Activated CD8-positive, alpha-beta memory T cell treated with anti-CD3 and anti-CD28 coated beads, Interleukin-2, amount 10 ng/mL, durations not matched to agents 7 days and 5 days (primary cell): ENCODE data around the gene KANK3. TPM values are rescaled to one million over a fixed set of nuclear protein-coding genes. Genes with fewer than 3 reads are reported as not detected.
"Not testable (repeated sequence)": the region's sequence is repeated elsewhere in the genome, so short reads cannot be mapped to it uniquely, and the experiment has no call there.

Experiments
- ATAC-seq: fragments of 150-1000 bp; cut with Tn5 transposase; one replicate; pipeline ENCODE4 v1.10.0; 2021; ENCODE audit warnings: moderate library complexity
- CTCF ChIA-PET: fragments of 350-600 bp; sonication (Branson Sonifier 250); formaldehyde crosslinking; loops from one replicate; lab custom pipeline; 2021; ENCODE audit warnings: antibody characterized with exemption; lab: Charles Lee
- DNase-seq: peaks from one replicate; pipeline ENCODE4 v3.0.0-alpha.2; 2020
- H3K27ac Mint-ChIP-seq: one replicate; pipeline ENCODE4 v1.8.0; 2021; ENCODE audit warnings: mild to moderate bottlenecking, mixed read lengths
- H3K27me3 Mint-ChIP-seq: one replicate; pipeline ENCODE4 v1.8.0; 2021; ENCODE audit warnings: mixed read lengths
- H3K36me3 Mint-ChIP-seq: one replicate; pipeline ENCODE4 v1.8.0; 2021; ENCODE audit warnings: mild to moderate bottlenecking, mixed read lengths
- H3K4me1 Mint-ChIP-seq: one replicate; pipeline ENCODE4 v1.8.0; 2021; ENCODE audit warnings: mixed read lengths
- H3K4me3 Mint-ChIP-seq: one replicate; pipeline ENCODE4 v1.8.0; 2021; ENCODE audit warnings: mild to moderate bottlenecking, moderate library complexity, mixed read lengths
- H3K9me3 Mint-ChIP-seq: one replicate; pipeline ENCODE4 v1.8.0; 2022; ENCODE audit warnings: low read depth, mixed read lengths
- total RNA-seq, 2 experiments: library from RNA; stranded (reverse); gene quantifications; one replicate each; pipeline ENCODE4 v1.2.3, GENCODE V29; 2021

The KANK3 gene
- total RNA-seq, 2 experiments from 2014 or later = 3.2 to 3.7 TPM

DNA sequence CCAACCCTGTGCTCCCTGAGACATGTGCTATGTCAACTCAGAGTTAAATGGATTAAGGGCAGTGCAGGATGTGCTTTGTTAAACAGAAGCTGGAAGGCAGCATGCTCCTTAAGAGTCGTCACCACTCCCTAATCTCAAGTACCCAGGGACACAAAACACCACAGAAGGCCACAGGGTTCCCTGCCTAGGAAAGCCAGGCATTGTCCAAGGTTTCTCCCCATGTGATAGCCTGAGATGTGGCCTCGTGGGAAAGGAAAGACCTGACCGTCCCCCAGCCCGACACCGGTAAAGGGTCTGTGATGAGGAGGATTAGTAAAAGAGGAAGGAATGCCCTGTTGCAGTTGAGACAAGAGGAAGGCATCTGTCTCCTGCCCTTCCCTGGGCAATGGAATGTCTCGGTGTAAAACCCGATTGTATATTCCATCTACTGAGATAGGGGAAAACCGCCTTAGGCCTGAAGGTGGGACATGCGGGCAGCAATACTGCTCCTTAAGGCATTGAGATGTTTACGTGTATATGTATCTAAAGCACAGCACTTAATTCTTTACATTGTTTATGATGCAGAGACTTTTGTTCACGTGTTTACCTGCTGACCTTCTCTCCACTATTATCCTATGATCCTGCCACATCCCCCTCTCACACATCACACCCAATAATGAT lies 28.0 kb downstream of the KANK3 start:
- CTCF ChIA-PET = interaction anchor here (0.7 kb wide), 1 partner anchor 140 kb away, joined by 3 read pairs; no protein-coding TSS in a partner anchor
- not testable (repeated sequence) for ATAC-seq, H3K9me3 Mint-ChIP-seq, H3K27ac Mint-ChIP-seq, H3K27me3 Mint-ChIP-seq, DNase-seq, H3K4me3 Mint-ChIP-seq
- Mint-ChIP-seq H3K4me1 (peaks cover 12% of the 10 kb centered on the region), H3K36me3 (peaks cover 16% of the 10 kb centered on the region)

DNA sequence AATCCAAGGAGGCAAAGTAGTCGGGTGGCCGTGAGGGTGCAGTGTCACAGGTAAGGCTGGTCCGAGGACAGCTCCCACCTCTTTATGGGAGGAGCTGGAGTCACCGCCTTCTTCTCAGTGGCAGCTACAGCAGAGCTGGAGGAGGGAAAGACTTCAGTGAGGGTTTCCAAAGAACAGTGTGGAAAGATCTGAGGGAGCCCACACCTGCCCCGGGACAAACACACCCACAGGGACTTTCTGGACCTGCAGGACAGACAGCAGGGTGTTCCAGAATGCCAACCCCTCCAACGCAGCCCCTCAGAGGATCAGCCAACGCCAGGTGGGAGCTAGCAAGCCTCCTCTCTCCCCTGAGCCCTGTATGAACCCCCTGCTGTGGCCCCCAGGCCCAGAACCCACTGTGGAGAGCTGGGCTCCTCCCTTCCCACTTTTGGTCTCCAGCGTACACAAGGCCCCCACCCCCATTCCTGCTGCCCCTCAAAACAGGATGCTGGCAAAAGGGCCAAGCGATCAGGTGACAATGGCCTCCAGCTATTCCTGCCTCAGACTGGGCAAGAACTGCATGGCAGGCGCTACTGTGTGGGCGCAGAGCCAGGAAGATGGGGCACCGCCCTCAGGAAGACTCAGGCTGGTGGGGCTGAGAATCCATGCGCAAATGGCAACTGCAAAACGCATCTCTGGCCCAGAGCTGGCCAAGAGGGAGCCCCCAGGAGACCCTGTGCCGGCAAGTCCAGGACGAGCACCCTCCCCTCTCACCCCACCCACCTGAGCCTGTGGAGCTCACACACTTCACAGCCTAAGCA lies 31.4 kb downstream of the KANK3 start:
- H3K4me3 Mint-ChIP-seq = no peak overlapping the region

DNA sequence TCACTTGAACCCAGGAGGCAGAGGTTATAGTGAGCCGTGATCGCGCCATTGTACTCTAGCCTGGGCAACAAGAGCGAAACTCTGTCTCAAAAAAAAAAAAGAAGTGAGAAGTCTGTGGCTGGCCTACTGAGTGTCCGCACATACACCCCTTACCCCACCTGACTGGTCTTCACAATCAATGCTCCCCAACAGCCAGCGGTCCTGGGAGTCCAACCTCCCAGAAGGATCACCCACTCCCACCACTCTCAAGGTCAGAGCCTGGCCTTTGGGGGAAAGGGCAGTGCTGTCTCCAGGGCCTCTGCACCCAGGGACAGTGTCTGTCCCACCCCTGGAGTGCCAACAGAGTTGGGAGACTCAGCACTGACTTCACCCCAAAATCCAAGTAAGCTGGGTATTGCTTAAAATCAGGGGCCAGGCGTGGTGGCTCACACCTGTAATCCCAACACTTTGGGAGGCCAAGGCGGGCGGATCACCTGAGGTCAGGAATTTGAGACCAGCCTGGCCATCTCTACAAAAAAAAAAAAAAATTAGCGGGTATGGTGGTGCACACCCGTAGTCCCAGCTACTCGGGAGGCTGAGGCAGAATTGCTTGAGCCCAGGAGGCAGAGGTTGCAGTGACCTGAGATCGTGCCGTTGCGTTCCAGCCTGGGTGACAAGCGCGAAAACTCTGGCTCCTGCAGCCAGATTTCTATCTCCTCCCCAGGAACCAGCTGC lies 32.6 kb downstream of the KANK3 start:
- ATAC-seq (no peak), DNase-seq (no peak)
- peaks cover 30% of the 10 kb centered on the region for H3K4me1 Mint-ChIP-seq
- no peak overlapping the region for H3K27ac Mint-ChIP-seq
- CTCF ChIA-PET = interaction anchor here (1.0 to 1.9 kb wide), 3 partner anchors 10 to 13 kb away, joined by 3 to 7 read pairs (median 3); partner anchors contain the start of genes NDUFA7 and RPS28
- no peak overlapping the region for H3K4me3 Mint-ChIP-seq
- no peaks in the 10 kb centered on the region for H3K27me3 Mint-ChIP-seq
- peaks cover 16% of the 10 kb centered on the region for H3K36me3 Mint-ChIP-seq
- H3K9me3 Mint-ChIP-seq = no peaks in the 10 kb centered on the region

More for the DNA sequence above, 31.4 kb downstream of the KANK3 start:
- Mint-ChIP-seq H3K27ac (no peak overlapping the region), H3K9me3 (no peaks in the 10 kb centered on the region), H3K27me3 (no peaks in the 10 kb centered on the region), H3K36me3 (peaks cover 18% of the 10 kb centered on the region), H3K4me1 (peaks cover 22% of the 10 kb centered on the region)
- CTCF ChIA-PET = interaction anchor here (1.0 to 1.9 kb wide), 2 partner anchors 9 to 12 kb away, joined by 3 to 7 read pairs; partner anchors contain the start of genes NDUFA7 and RPS28
- DNase-seq = no peak
- ATAC-seq = no peak

DNA sequence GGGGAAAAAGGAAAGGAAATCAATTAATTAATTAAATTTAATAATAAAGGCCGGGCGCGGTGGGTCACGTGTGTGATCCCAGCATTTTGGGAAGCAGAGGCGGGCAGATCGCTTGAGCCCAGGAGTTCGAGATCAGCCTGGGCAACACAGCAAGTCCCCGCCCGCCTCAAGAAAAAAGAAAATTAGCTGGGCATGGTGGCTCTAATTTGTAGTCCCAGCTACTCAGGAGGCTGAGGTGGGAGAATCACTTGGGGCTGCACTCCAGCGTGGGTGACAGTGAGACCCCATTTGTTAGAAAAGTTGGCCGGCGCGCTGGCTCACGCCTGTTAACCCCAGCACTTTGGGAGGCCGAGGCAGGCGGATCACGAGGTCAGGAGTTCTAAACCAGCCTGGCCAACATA lies 34.2 kb downstream of the KANK3 start:
- Mint-ChIP-seq H3K4me1 (peaks cover 33% of the 10 kb centered on the region), H3K36me3 (peaks cover 14% of the 10 kb centered on the region), H3K4me3 (peak overlapping the region; percentile 86), H3K27ac (peak overlapping the region; percentile 85), H3K27me3 (no peaks in the 10 kb centered on the region), H3K9me3 (no peaks in the 10 kb centered on the region)
- CTCF ChIA-PET = interaction anchor here (1.3 kb wide), 1 partner anchor 11 kb away, joined by 6 read pairs; no protein-coding TSS in a partner anchor
- ATAC-seq = no peak
- no peak for DNase-seq

DNA sequence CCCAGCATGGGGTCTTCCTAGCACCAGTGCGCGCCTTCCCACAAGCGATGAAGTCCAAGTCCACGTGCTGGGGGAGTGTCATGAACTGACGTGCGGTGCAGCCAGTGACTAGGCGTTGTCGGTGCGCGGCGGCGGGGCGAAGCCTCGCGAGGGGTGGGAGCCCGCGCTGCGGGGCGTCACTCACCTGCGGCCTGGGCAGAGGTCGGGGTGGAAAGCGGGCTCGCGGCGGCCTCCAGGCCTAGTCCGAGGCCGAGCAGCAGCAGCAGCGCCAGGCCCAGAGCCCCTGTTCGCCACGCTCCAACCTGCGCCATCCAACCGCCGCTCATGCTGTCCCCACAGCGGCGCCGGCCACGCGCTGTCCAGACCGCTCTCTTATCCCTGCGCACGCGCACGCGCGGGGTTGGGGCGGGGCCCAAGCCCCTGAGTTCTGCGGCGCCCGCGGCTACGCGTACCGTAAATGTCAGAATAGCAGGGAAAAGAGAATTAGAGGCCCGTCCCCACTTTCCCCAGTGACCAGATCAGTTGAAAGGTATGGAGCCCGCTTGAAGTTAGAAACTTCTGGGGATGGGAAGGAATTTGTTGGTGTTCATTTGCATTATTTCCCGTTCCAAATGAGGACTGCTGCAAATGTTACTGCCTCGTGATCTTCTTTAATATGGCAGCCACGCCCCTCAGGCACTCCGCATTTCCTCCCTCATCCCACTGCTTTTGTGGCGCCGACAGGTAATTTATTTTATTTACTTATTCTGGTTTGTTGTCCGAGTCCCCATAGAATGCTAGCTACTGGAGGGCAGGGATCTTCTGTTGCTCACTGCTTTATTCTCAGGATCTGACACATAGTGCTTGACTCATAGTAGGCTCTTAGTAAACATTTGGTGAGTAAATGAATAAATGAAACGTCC lies 34.8 kb downstream of the KANK3 start, which contains the start of gene CD320:
Gene CD320, minus strand, starts transcription at position 394 of the 902 bp plus-strand sequence. Its CDS starts 68 bp downstream, at position 326.
- CTCF ChIA-PET = interaction anchor here (0.8 to 1.3 kb wide), 2 partner anchors 11 to 15 kb away, joined by 3 to 6 read pairs; no protein-coding TSS in a partner anchor
- Mint-ChIP-seq H3K27me3 (no peaks in the 10 kb centered on the region), H3K4me3 (peak within 1 kb of the TSS; percentile 86), H3K9me3 (no peaks in the 10 kb centered on the region), H3K4me1 (peaks cover 33% of the 10 kb centered on the region), H3K27ac (peak within 1 kb of the TSS; percentile 85), H3K36me3 (peaks cover 14% of the 10 kb centered on the region)
- ATAC-seq (peak; percentile 94), DNase-seq (peak; percentile 90)

DNA sequence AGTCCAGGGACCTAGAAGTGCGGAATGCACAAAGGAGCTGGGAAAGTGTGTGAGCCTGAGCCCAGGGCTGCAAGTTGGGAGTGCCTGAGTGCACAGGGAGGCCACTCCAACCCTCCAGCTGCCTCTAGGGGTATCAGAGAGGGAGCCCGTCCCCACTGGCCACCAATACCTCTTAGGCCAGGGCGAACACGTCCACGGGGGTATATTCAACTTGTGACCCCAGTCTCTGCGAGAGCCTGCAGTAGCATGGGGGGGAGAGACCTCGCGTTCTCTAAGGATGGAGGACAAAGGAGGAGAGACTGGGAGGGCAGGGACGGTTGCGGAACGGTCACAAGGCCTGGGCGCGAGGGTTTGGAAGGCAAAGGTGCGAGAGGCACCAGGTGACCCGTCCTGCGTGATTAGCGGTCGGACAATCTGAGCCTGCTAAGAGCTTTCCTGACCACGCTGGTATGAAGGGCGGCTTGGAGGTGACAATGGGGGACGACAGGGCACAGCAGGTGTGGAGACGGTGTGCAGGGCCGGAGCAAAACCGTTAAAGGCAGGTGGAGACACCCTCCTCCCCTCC lies 35.6 kb downstream of the KANK3 start:
- H3K4me1 Mint-ChIP-seq = peaks cover 33% of the 10 kb centered on the region
- no peaks in the 10 kb centered on the region for H3K27me3 Mint-ChIP-seq
- peak overlapping the region; percentile 85 for H3K27ac Mint-ChIP-seq
- peak overlapping the region; percentile 86 for H3K4me3 Mint-ChIP-seq
- CTCF ChIA-PET = interaction anchor here (0.8 kb wide), 1 partner anchor 16 kb away, joined by 3 read pairs; no protein-coding TSS in a partner anchor
- H3K9me3 Mint-ChIP-seq = no peaks in the 10 kb centered on the region
- H3K36me3 Mint-ChIP-seq = peaks cover 14% of the 10 kb centered on the region
- no peak for DNase-seq
- ATAC-seq = no peak

DNA sequence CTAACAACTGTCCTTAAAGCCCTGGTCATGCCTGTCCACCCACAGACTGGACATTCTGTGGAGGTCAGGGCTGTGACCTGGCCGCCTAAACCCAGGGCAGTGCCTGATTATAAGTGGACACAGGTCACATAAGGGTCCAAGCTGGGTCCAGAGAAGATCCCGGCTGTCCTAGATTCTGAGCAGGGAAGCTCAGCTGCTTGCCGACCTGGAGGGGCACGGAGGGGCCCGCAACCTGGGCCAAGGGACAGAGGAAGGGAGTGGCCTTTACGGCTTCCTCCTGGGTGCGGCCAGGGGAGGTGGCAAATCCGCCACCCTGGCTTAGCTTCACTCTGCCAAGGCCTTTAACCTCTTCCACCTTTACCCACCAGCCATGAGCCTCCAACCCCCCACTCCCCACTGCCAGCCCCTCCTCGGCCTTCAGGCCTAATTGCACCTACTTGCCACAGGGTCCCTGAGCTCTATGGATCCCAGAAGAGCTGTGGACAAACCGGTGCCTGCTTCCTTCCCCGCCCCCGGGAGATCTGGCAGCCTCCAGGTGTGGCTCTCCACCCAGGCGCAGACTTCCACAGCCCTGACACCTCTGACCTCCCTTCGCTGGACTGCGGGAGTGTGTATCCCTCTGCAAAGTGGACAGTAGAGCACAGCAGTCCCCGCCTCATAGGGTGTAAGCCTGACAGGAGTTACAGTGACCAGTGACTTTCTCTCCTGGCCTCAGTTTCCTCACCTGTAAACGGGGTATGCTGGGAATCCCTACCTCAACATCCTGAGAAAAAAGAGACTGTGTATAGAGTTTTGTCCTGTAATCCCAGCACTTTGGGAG lies 36.6 kb downstream of the KANK3 start:
- H3K4me1 Mint-ChIP-seq = peaks cover 33% of the 10 kb centered on the region
- peak overlapping the region; percentile 86 for H3K4me3 Mint-ChIP-seq
- peak overlapping the region; percentile 85 for H3K27ac Mint-ChIP-seq
- CTCF ChIA-PET = interaction anchor here (1.3 to 1.9 kb wide), 2 partner anchors 14 to 275 kb away, joined by 4 to 5 read pairs; no protein-coding TSS in a partner anchor
- ATAC-seq (no peak), DNase-seq (peak; percentile 35)
- no peaks in the 10 kb centered on the region for H3K9me3 Mint-ChIP-seq
- peaks cover 18% of the 10 kb centered on the region for H3K36me3 Mint-ChIP-seq
- H3K27me3 Mint-ChIP-seq = no peaks in the 10 kb centered on the region

DNA sequence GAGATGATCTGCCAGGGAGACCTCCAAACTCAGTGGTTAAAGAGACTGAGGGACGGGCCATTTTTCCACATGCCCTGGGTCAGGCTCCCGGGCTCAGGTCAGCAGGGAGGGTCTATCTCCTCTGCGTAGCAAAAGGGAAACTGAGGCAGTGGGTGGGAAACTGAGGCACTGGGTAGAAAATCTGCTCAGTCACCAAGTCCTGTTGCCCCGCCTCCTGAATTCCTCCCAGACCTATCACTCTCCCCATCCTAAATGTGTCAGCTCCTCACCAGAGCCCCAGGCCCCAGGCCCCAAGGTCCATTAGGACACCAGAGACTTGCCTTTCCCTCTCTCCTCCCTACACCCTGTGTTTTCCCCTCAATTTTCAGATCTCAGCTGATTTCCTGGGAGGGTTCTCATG lies 37.3 kb downstream of the KANK3 start:
- DNase-seq = peak; percentile 37
- H3K4me1 Mint-ChIP-seq = peaks cover 33% of the 10 kb centered on the region
- H3K27me3 Mint-ChIP-seq = no peaks in the 10 kb centered on the region
- CTCF ChIA-PET = interaction anchor here (1.3 to 1.9 kb wide), 2 partner anchors 14 to 275 kb away, joined by 4 to 5 read pairs; no protein-coding TSS in a partner anchor
- no peak overlapping the region for H3K27ac Mint-ChIP-seq
- H3K4me3 Mint-ChIP-seq = no peak overlapping the region
- ATAC-seq = no peak
- peaks cover 13% of the 10 kb centered on the region for H3K36me3 Mint-ChIP-seq
- H3K9me3 Mint-ChIP-seq = no peaks in the 10 kb centered on the region

DNA sequence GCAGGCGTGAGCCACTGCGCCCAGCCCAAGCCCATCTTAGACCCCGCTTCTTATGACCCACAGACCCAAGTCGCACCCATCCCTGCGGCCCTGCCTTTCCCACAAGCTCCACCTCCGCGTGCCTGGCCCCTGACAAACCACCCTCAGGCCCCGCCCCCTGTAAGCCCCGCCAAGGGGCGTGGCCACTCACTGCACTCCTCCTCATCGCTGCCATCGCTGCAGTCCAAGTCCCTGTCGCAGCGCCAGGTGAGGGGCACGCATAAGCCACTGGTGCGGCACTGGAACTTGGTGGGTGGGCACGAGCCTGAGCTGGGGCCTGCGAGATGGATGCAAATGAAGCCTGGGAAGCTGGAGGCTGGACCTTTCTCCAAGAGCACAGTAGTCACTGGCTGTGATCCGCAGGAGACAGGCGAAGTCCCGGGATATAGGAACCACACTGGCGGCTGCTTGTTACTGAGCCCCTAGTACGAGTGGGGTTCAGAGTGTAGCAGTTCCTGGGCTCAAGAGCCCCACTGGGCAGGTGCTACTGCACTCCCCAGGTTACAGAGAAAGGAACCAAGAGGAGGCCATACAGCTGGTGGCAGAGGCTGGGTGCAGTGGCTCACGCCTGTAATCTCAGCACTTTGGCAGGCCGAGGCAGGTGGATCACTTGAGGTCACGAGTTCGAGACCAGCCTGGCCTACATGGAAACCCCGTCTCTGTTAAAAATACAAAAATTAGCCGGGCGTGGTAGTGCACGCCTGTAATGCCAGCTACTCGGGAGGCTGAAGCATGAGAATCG lies 38.0 kb downstream of the KANK3 start:
- H3K27me3 Mint-ChIP-seq = no peaks in the 10 kb centered on the region
- peaks cover 10% of the 10 kb centered on the region for H3K36me3 Mint-ChIP-seq
- CTCF ChIA-PET = interaction anchor here (1.0 to 1.9 kb wide), 3 partner anchors 15 to 276 kb away, joined by 3 to 5 read pairs (median 4); partner anchors contain the start of genes NDUFA7 and RPS28

DNA sequence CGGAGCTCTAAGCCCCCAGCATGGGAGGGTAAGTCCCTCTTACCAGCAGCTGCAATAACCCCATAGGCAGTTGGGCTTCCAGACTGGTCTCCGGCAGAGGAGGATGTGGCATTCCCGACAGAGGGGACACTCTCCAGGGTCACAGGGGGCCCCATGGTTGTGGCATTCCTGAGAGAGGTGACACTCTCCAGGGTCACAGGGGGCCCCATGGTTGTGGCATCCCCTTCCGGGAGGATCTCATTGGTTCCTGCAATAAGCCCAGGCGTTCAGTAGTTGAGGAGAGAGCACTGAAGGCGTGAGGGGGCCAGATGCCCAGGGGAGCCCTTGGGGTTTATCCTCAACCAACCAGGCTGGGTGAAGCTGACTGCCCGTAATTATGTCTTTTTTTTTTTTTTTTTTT lies 40.3 kb downstream of the KANK3 start:
- Mint-ChIP-seq H3K36me3 (peaks cover 8% of the 10 kb centered on the region), H3K4me3 (no peak overlapping the region), H3K27ac (no peak overlapping the region), H3K4me1 (peaks cover 21% of the 10 kb centered on the region), H3K9me3 (no peaks in the 10 kb centered on the region), H3K27me3 (no peaks in the 10 kb centered on the region)
- DNase-seq (peak; percentile 34), ATAC-seq (no peak)
- CTCF ChIA-PET = interaction anchor here (1.3 kb wide), 1 partner anchor 19 kb away, joined by 3 read pairs; the partner anchor contains the start of genes NDUFA7 and RPS28

More for the DNA sequence above, 38.0 kb downstream of the KANK3 start:
- Mint-ChIP-seq H3K9me3 (no peaks in the 10 kb centered on the region), H3K4me3 (no peak overlapping the region), H3K27ac (no peak overlapping the region), H3K4me1 (peaks cover 33% of the 10 kb centered on the region)
- no peak for ATAC-seq
- peak; percentile 45 for DNase-seq
